Inflammatory macrophage treated with lipopolysaccharide for 4 hours (primary cell): Measurements from ENCODE around the gene FAT2.
"Not testable (repeated sequence)": the region's sequence is repeated elsewhere in the genome, so short reads cannot be mapped to it uniquely, and the experiment has no call there.

Source experiments
- DNase-seq: peaks from one replicate; pipeline ENCODE4 v3.0.0-alpha.2; 2020

The FAT2 gene

DNA sequence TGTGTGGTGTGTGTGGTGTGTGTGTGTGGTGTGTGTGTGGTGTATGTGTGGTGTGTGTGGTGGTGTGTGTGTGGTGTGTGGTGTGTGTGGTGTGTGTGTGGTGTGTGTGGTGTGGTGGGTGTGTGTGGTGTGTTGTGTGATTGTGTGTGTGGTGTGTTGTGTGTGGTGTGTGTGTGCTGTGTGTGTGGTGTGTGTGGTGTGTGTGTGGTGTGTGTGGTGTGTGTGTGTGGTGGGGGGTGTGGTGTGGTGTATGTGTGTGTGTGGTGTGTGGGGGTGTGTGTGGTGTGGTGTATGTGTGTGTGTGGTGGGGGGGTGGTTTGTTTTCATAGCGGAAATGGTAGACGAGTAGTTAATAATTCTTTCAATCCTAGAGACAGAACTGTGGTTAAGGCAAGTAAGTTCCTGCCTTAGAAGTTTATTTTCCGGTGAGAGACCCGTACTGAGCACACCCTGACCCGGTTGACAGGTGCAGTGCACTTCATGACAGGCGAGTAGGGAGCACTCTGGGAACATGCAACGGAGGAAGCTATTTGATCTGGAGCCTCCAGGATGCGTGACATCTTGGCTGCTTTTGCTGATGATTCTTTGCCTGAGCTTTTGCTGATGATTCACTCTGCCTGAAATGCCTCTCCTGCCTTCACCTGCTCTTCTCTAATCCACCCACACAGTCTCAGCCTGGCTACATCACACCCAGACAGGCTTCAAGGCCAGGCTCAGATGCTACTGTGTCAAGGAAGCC lies 21.7 kb upstream of the FAT2 start:
- DNase-seq: no peak

DNA sequence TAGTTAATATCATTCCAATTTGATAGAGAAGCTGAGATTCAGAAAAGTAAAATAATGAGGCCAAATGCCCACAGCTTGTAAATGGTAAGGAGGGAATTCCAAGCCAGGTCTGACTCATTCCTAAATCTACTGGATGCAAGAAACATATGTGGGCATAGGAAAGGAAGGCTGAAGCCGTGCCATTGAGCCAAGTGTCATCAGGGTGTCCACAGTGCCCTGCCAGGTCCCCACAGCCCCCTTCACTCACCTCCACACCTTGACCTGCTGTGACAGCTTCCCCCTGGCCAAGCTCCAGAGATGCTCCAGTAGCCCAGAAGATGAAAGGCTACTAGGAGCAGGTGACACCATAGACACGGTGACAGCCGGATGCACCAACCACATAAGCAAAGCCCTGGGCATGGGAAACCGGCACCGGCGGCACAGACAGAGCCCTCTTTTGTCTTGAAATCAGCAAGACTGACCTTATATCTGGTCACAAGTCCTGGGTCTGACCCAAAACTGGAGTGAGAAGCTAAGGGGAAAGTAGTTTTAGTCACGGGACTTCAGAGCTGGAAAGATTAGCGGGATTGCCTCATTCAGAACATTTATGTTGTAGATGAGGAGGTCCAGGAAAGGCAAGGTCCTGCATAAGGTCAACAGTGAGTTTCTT lies 20.1 kb upstream of the FAT2 start:
- DNase-seq: no peak

DNA sequence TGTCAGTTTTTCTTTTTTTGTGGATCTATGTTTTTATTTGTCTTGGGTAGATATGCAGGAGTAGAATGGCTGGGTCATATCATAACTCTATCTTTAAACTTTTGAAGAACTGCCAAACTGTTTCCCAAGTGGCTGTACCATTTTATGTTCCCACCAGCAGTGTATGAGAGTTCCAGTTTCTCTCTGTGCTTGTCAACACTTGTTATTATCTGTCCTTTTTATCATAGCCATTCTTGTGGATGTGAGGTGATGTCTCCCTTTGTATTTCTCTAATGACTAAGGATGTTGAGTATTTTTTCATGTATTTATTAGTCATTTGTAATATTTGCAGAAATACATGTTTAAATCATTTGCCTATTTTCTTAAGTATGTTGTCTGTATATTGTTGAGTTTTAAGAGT lies 17.4 kb upstream of the FAT2 start:
- no peak for DNase-seq

DNA sequence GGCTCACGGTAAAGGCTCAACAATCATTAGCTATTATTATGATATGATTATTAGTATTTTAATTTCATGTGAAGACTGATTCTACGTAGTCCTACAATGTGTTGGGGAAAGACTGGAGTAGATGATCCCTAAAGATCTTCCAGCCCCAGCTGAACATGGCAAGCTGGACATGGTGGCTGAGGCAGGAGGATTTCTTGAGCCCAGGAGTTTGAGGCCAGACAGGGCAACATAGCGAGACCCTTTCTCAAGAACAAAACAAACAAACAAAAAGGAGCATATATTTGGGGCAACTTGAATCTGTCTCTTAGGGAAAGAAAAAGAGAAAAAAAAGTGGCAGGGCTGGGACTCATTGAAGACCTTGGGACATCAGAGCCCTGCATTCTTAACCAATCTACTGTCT lies 16.2 kb upstream of the FAT2 start:
- DNase-seq: no peak

DNA sequence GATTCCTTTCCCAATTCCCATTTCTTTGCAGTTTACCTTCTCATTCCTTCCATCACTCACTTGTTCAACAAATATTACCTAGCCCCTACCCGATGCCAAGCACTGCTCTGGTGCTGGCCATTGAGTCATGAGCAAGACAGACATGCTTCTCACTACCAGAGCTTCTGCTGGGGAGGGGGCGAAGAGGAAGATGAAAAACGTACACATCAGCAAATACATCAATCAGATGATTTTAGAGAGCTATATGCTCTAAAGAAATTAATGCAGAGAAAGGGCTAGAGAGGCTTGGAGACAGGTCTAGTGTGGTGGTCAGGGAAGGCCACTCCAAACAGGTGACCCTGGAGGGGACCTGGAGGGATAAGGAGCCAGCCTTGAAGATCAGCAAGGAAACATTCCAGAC lies 14.4 kb upstream of the FAT2 start:
- no peak for DNase-seq

DNA sequence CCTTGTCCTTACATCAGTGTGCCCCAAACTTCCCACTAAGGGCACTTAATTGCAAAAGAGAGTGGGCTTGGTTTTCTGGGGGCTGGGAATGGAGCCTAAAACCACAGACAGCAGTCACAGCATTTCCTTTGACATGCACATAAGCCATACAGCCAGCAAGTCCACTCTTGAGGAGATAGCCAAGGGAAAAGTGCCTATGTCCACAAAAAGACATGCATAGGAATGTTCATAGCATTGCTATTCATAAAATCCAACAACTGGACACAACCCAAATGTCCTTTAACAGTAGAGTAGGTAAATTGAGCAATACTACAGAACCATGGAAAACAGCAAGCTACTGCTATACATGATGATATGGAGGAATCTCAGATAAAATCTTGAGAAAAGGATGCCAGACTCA lies 11.7 kb upstream of the FAT2 start:
- no peak for DNase-seq

DNA sequence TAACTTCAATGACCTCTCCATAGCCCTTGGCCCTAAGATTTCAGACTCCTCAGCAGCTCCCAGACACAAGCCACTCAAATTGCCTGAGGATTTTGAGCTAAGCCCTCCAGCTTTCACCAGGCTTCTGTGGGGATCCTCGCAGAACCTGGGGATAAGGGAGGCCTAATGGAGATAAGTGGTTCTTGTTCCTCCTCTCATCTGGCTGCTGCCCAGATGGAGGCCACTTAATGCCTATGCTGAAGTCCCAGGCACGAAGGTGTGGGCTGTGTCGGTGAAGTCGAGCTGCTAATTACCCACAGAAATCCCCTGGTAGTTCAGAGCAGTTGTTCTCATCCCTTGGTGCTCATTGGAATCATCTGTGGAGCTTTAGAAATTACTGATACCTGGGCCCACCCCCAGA lies 10.3 kb upstream of the FAT2 start:
- no peak for DNase-seq

DNA sequence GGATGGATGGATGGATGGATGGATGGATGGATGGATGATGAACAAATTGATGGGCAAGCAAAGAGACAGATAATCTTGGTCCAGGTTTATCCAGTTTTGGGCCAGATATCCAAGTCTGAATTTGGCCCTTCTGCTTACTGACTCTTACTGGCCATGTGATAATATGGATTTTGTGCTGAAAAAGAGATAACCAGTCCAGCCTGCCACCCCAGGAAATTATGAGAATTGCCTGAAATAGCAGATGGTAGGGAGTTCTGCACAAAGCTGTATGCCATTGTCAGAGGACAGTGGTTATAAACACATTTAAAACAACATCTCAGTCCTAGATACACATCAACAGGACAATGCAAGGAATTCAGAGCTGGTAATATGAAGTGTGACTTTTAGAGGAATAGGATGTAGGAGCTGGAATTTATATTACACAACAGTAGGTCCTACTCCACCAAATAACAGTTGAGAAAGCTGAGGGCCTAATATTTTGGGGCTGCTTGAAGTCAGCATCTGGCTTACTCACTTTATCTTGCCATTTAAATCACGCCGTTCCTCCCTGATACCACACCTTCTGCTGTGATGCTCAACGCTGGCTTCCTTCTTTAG lies 9.0 kb upstream of the FAT2 start:
- no peak for DNase-seq

DNA sequence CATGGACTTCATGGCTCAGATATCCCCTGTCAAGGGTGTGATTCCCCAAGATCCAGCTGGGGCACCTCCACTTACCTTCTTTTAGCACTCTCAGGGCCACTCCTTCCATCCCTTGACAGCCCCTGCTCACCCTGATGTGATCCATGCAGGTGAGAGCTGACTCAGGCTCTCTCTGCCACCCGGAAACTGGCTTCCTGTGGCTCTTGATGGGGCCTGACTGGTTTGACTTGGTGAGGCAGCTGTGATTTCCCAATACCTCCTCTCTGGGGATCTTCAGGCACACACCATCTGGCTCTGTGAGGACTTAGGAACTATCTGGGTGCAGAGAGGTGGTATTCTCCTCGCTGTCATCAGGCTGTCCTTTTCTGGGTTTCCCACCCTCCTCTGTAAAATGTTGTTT lies 7.9 kb upstream of the FAT2 start:
- DNase-seq: no peak

DNA sequence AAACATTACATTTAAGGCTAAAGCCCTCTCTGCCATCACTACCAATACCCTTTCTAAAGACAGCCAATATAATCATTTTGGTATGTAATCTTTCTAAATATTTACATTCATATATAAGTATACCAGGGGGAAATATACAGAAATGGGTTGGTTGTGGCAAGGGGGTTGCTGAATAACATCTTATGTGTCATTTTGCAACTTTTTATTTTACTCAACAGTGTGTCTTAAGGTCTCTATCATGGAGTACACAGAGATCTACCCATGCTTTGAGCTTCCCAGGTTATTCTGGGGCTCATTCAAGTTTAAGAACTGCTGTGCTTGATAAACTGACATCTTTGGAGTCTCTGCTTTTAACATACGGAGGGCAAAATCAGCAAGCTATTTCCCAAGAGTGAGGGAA lies 7.4 kb upstream of the FAT2 start:
- no peak for DNase-seq

DNA sequence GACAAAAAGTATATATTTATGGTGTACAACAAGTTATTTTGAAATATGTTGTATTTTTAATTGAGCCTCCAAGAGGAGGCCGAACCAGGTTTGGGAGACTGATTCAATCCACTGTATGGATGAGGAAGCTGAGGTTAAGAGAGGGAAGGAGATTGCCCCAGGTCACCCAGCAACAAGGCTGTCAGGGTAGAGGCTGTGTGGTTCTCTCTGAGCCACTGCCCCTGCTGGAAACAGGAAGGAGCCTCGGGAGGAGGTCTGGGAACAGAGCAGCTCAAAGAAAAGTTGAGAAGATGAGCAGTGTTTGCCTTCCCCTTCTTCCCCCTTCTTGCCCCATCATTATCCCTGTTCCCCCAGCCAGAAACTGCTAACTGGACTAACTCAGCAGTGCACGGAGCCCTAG lies 6.6 kb upstream of the FAT2 start:
- DNase-seq: peak; percentile 62

DNA sequence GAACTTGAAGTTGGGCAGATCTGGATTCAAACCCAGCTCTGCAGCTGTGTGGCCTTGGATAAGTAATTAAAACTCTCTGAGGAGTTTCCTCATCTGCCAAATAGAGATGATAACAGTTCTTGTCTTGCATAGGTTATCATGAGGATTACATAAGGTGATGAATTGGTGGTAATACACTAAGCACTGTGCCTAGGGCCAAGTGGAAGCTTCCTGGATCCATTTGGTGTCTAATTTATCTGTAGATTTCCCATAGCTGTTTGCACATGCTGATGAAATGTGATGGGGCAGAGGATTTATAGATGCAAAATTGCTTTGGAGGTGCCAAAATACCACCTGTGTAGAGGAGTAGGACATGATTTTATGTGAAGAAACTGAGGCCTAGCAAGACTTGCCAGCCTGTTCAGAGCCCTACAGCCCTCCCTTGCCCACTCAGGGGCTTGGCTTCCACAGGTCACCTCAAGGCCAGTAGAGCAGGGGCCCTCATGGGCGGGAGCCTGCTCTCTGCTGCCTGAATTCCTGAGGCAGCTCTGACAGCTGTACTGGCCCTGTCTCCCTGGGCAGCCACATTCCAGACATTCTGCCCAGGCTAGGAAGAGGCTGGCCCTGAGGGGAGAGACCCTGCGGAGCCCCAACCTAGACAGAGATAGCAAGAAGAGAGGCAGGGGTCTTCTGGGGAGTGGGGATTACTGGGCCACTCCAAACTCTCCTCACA lies 5.9 kb upstream of the FAT2 start:
- no peak for DNase-seq

DNA sequence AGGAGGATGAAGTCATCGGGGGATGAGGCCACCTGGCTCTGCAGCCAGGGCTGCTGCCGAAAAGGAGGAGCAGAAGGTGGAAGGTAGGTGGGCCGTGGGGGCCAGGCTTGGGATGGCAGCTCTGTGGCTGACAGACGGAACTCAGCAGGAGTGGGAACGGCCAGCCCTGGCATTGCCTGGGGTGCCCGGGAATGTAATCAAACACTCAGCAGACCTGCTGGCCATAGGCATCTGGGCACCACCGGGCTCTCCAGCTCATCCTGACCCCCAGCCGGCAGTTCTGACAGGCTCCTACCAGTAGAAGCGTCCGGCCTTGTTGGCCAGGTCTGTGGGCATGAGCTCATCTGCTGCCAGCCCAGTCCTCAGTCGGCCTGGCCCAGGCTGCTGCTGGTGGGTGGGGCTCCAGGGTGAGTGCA lies 4.3 kb upstream of the FAT2 start:
- no peak for DNase-seq

DNA sequence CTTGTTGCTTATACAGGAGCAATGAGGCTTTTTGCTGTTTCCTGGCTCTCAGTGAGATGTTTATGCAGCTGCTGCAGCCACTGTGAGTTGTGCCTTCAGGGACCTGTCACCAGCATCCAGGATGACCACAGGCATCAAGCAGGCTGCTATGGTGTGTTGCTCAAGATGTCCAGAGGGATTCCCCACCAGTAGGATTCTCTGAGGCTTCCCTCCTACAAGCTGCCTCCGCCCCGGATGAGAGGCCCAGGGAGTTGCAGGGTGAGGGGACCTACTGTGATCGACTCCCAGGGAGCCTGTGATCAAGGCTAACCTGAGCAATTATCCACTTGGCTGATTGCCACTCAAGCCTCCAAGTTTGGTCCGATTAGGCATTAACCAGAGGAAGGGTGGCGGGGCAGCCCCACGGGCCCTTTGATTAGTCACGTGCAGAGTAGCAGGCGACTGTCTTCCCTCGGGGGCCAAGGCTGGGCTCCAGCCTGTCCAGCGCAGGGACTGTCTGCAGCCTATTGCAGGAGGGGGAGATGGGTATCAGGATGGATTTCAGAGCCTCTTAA lies 1.8 kb upstream of the FAT2 start:
- no peak for DNase-seq

DNA sequence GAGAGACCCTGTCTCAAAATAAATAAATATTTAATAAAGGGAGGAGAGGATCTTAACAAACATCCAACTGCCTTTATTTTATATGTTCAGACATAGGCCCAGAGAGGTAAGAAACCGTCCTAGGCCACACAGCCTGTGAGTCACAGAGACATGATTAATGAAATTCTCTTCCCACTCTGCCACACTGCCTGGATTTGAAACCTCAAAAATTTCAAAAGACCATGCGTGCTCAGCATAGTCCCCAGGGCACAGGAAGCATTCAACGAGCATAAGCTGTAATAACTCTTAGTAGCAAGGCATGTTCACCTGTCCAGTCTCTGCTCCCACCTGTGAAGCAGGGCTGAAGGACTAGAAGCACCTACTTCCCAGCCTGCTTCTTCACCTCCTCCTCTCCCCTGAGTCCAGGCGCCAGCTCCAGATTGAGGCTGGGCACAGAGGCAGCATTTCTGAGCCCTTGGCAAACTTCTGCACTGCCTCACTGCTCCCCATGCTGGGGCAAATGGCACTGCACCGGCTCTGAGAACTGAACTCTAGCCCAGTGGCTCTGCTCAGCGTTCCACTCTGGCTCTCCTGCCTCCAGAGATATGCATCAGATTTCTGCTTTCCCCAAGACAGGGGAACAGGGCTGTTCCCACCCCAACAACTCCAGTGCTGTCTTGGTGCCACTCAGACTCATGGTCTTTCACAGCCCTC lies 1.1 kb downstream of the FAT2 start:
- DNase-seq: peak; percentile 83

DNA sequence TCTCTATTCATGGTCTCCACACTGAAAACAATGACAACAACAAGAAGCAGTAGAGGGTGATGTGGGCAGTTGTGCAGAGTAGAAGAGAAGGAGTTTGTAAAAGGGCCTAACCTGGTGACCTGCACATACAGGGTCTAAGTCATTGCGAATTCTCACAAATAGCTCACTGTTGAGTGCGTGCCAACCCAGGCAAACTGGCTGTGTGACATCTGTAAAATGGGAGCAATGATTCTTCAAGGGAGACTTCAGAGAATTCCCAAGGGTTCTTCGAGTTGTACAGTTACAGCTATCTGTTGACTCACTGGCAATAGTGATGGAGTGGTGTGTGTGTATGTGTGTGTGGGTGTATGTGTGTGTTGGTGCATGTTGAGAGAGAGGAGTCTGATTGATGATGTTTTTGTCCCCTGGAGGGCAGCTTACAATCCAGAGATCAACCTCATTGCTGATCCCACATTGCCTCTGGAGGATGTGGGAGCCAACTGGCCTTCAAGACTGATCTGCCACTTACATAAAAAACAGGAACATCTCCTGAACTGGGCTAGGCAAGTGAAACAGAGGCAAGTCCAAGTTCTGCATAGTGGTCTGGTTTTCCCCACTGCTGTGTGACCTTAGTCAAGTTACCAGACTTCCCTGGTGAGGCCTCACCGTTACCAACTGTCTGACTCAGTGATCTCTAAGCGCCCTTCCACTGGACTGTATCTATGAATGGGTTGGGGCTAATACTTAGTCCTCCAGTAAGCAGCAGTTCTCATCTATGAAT lies 3.2 kb downstream of the FAT2 start:
- DNase-seq: peak; percentile 86

DNA sequence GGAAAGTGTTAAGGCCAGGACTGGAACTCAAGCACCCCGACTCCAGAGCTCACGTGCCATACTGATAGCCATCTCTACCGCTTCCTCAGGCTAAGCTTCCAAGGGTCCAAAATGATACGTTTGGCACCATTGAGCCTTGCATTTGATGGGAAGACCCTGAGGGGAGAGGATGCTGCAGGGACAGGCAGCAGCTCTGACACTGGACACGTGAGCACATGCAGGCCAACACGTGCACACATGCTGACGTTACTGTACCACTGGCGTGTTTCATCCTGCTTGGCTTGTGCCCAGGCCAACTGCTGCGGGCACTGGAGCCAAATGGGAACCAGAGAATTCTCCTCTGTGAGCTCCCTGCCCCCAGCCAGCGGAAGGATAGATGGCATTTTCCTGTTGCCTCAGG lies 5.2 kb downstream of the FAT2 start:
- no peak for DNase-seq

DNA sequence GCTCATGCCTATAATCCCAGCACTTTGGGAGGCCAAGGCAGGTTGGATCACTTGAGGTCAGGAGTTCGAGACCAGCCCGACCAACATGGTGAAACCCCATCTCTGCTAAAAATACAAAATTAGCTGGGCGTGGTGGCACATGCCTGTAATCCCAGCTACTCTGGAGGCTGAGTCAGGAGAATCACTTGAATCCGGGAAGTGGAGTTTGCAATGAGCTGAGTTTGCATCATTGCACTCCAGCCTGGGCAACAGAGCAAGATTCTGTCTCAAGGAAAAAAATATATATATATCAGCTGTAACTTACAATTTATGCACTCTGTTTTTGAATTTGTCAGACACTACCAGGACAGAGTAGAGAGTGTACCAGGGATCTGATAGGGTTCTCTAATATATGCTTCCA lies 5.8 kb downstream of the FAT2 start:
- not testable (repeated sequence) for DNase-seq

DNA sequence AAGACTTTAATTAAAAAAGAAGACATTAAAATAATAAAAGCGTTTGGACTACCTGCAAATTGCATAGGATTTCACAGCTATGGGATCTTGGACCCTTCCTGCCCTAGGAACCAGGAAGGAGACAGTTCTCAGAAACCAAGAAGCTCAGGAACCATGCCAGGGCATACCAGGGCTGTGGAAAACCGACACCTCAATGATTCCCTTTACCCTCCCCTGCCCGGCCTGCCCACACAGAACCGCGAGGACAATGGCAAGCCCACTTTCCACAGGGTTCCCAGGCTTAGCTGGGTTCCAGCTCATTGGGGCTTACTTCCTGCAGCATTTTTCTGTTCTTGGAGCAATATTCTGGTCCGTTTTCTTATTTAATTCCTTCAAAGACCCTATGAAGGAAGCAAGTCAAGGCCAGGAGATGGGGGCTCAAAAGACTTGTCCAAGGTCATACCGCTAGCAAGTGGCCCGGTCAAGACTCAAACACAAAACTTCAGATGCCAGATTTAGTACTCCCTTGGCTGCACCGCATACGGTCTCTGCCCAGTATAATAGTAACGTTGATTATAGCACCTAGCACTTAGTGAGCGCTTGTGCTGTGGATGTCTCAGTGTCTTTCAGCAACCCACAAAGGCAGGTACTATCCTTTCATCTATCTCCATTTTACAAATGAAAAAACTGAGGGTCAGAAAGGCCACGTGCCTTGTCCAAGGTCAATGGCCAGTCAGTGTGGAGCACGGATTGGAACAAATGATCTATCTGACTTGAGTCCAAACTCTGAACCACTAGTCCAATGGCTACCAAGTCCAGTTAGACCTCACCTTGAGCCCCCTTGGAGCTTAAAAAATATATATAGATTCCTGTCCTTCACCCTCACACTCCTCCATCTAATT lies 6.8 kb downstream of the FAT2 start:
- DNase-seq: no peak

DNA sequence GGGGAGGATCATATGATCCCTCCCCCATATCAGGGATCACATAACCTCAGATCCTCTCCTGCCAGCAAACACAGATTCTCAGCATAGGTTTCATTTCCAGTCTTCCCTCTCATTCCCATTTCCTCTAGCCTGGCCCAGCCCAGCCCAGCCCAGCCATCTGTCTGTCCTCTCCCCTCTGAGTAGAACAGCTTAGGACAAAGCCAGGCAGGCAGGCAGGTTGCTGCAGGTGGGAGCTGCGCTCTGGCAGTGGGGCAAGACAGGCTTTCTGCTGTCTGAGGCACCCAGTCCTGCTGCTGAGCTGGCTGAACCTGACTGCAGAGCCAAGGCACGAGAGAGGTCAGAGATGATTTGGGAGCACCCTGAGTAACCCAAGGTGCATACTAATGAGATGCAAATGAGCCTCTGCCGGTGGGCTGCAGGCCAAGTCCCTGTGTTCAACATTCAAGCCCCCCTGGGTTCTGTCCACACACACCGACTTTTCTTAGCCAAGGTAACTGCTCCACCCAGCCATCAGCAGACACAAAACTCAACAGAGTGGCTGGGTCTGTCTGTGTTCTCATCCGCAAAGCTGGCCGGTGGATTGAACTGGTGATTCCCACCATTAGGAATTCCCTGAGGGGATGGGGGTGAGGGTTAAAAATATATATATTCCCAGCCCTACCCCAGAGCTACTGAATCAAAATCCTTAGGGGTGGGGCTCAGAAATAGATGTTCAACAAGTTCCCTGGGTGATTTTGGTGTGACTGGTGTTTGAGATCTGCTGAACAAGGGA lies 9.1 kb downstream of the FAT2 start:
- DNase-seq: peak; percentile 25
